ENCODE results near the gene SDF2.

DNA sequence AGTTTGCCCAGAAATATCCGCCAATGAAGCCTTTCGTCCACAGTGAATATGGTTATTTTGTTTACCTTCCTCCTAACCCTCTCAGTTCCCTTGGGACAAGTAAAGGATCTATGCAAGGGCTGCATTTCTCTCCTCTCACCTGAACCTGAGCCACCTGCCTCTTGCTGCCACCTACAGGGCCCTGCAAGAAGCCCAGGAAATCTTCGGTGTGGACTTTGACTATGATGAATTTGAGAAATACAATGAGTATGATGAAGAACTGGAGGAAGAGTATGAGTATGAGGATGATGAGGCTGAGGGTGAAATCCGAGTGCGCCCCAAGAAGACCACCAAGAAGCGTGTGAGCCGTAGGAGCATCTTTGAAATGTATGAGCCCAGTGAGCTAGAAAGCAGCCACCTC is 14.3 kb upstream of the SDF2 start:
- TF ChIP-seq EZH2 (IDR thresholded peaks at IDR 0.05; ENCODE audit: insufficient read depth, poor library complexity, severe bottlenecking) (no peak), EZH2phosphoT487 (IDR thresholded peaks at IDR 0.05; ENCODE audit: insufficient read depth, low read depth) (no peak)

Measured in GM23248 (cell line).